GM18517 (cell line): Measurements from ENCODE around the gene AEBP2.
"Not testable (repeated sequence)": the region's sequence is repeated elsewhere in the genome, so short reads cannot be mapped to it uniquely, and the experiment has no call there.

ENCODE experiments used
- ATAC-seq: cut with Tn5 transposase; IDR thresholded peaks from one replicate; pipeline ENCODE4 v1.9.1; 2021; ENCODE audit warnings: mild to moderate bottlenecking, moderate library complexity; ENCODE audit not compliant: unreplicated experiment

Gene AEBP2

GRCh38 chr12:19421503-19422282, 17.6 kb upstream of the AEBP2 start:
- ATAC-seq, result no peak

- no peak for ATAC-seq
Observed at GRCh38 chr12:19423166-19423930, 15.9 kb upstream of the AEBP2 start.

DNA sequence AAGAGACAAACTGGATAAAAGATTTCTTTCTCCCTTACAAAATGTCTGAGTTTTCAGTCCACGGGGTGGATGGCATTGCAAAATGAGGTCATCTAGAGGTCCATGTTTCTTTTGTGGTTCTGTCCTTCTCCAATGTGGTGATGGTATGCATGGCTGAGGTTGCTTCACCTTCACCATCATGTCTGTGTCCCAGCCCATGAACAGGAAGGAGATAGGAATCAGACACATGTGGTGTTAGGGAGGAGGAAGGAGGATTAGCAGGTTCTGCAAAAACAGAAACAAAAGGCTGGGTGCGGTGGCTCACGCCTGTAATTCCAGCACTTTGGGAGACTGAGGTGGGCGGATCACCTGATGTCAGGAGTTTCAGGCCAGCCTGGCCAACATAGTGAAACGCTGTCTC, 11.0 kb upstream of the AEBP2 start:
- no peak for ATAC-seq

DNA sequence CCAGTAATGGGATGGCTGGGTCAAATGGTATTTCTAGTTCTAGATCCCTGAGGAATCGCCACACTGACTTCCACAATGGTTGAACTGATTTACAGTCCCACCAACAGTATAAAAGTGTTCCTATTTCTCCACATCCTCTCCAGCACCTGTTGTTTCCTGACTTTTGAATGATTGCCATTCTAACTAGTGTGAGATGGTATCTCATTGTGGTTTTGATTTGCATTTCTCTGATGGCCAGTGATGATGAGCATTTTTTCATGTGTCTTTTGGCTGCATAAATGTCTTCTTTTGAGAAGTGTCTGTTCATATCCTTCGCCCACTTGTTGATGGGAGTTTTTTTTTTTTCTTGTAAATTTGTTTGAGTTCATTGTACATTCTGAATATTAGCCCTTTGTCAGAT, 9.8 kb upstream of the AEBP2 start:
- ATAC-seq, result not testable (repeated sequence)

- no peak for ATAC-seq
Observed at GRCh38 chr12:19430988-19431387, 8.3 kb upstream of the AEBP2 start.

- peak; percentile 63 for ATAC-seq
Observed at GRCh38 chr12:19431407-19432308, 7.6 kb upstream of the AEBP2 start.

- no peak for ATAC-seq
Observed at GRCh38 chr12:19432309-19433170, 6.8 kb upstream of the AEBP2 start.

GRCh38 chr12:19434538-19434937, 4.8 kb upstream of the AEBP2 start:
- no peak for ATAC-seq

GRCh38 chr12:19435831-19436497, 3.3 kb upstream of the AEBP2 start:
- ATAC-seq, result no peak

DNA sequence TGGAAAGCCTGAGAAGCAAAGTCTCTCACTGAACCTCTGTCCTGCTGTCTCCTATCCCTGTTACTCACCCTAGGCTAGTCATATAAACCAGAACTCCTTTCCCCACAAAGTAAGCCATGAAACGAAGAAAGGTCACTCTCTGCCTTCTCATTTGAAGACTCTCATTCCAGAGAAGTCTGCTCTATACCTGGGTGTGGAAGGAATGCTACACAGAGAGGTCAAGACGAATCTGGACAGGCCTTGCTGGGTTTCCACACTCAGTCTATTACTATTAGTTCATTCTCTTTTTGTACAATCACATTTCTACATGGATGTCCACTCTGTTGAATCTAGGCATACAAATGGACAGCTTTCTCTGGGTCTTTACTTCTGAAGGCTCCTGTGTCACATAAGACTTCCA, 2.4 kb upstream of the AEBP2 start:
- ATAC-seq, result no peak

GRCh38 chr12:19437996-19438395, 1.3 kb upstream of the AEBP2 start:
- ATAC-seq, result no peak

DNA sequence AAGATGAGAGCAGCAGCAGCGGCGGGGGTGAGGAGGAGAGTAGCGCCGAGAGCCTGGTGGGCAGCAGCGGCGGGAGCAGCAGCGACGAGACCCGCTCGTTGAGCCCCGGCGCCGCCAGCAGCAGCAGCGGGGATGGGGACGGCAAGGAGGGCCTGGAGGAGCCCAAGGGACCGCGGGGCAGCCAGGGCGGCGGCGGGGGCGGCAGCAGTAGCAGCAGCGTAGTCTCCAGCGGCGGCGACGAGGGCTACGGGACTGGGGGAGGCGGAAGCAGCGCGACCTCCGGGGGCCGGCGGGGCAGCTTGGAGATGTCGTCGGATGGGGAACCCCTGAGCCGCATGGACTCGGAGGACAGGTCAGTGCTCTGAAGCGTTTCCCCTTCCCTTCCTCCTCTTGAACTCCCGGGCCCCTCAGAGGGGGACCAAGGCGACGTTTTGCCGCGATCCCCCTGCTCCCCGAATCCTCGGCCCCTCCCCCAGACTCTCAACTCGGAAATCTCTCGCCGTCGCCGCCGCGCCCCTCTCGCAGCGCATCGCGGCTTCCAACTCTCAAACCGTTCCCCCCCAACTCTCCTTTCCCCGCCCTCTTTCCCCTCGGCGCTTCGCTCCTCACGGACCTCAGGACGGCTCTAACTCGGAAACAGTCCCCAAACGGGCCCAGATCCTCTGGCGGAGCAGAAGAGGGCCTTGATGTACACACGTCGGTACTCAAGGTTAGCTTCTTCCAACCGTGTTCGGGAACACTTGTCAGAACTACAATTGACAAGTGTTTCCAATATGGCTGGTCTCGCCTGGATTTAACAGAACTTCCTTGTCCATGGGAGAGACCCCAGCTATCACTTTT, 947 bp downstream of the AEBP2 start:
- peak; percentile 33 for ATAC-seq

- ATAC-seq, result no peak
Observed at GRCh38 chr12:19440916-19441315, 1.6 kb downstream of the AEBP2 start.

GRCh38 chr12:19443585-19443984, 4.3 kb downstream of the AEBP2 start:
- ATAC-seq, result no peak

DNA sequence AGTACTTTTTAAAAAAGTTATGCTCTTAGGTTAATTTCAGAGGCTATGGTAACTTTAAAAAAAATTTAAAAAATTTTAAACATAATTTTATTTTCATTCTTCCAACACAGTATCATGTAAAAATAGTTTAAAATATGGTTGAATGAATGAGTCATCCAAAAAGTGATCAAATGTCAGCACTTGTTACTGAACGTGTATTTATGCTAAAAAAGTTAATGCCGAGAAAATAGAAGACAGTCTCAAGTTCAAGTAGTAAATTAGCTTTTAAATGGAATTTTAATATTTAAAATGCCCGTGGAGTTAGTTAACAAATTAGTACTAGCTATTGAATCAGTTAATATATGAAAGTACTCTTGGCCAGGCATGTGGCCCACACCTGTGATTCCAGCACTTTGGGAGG, 4.8 kb downstream of the AEBP2 start:
- no peak for ATAC-seq

GRCh38 chr12:19447386-19447785, 8.1 kb downstream of the AEBP2 start:
- no peak for ATAC-seq

GRCh38 chr12:19449814-19450213, 10.5 kb downstream of the AEBP2 start:
- no peak for ATAC-seq

DNA sequence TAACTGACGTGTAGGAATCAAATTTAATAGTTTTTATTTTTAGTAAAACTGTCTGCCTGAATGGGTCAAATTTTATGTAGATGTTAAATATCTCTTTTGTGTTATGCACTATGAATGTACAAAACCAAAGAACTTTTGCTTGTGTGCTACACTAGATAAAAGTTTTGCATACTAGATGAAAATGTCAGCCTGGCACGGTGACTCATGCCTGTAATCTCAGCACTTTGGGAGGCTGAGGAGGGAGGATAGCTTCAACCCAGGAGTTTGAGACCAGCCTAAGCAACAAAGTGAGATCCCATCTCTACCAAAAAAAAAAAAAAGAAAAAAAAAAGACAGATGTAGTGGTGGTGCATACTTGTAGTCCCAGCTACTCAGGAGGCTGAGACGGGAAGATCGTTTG, 11.1 kb downstream of the AEBP2 start:
- no peak for ATAC-seq

DNA sequence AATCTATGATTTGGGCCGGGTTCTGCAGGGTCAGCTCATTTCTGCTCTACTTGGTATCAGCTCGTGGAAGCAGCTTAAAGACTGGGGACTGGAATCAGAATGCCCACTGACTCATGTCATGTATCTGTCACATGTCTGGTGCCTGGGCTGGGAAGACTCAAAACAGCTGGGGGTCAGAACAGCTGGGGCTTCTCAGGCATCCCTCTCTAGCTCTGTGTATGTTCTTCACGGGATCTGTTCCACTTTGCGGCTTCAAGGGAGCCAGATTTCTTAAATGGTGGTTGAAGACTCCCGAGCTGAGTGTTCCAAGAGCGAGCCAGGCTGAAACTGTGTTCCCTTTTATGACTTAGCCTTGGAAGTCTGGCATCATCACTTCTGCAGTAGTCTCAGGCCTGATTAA, 11.9 kb downstream of the AEBP2 start:
- no peak for ATAC-seq
